Hematopoietic multipotent progenitor cell treated with erythropoietin and hydrocortisone succinate and interleukin-3 and kit ligand, for 8 days (in vitro differentiated cells): ENCODE measurements around the gene TCOF1.

Experiments
- DNase-seq: peaks from one replicate; pipeline ENCODE4 v3.0.0-alpha.2; 2015

Gene TCOF1, protein sequence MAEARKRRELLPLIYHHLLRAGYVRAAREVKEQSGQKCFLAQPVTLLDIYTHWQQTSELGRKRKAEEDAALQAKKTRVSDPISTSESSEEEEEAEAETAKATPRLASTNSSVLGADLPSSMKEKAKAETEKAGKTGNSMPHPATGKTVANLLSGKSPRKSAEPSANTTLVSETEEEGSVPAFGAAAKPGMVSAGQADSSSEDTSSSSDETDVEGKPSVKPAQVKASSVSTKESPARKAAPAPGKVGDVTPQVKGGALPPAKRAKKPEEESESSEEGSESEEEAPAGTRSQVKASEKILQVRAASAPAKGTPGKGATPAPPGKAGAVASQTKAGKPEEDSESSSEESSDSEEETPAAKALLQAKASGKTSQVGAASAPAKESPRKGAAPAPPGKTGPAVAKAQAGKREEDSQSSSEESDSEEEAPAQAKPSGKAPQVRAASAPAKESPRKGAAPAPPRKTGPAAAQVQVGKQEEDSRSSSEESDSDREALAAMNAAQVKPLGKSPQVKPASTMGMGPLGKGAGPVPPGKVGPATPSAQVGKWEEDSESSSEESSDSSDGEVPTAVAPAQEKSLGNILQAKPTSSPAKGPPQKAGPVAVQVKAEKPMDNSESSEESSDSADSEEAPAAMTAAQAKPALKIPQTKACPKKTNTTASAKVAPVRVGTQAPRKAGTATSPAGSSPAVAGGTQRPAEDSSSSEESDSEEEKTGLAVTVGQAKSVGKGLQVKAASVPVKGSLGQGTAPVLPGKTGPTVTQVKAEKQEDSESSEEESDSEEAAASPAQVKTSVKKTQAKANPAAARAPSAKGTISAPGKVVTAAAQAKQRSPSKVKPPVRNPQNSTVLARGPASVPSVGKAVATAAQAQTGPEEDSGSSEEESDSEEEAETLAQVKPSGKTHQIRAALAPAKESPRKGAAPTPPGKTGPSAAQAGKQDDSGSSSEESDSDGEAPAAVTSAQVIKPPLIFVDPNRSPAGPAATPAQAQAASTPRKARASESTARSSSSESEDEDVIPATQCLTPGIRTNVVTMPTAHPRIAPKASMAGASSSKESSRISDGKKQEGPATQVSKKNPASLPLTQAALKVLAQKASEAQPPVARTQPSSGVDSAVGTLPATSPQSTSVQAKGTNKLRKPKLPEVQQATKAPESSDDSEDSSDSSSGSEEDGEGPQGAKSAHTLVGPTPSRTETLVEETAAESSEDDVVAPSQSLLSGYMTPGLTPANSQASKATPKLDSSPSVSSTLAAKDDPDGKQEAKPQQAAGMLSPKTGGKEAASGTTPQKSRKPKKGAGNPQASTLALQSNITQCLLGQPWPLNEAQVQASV (N-terminal part only)

GRCh38 chr5:150357326-150358260 is at the start of gene TCOF1:
Gene TCOF1, plus strand, starts transcription at chr5:150357697. Its CDS starts 50 bp downstream, at chr5:150357747.
- peak; percentile 96 for DNase-seq

DNA sequence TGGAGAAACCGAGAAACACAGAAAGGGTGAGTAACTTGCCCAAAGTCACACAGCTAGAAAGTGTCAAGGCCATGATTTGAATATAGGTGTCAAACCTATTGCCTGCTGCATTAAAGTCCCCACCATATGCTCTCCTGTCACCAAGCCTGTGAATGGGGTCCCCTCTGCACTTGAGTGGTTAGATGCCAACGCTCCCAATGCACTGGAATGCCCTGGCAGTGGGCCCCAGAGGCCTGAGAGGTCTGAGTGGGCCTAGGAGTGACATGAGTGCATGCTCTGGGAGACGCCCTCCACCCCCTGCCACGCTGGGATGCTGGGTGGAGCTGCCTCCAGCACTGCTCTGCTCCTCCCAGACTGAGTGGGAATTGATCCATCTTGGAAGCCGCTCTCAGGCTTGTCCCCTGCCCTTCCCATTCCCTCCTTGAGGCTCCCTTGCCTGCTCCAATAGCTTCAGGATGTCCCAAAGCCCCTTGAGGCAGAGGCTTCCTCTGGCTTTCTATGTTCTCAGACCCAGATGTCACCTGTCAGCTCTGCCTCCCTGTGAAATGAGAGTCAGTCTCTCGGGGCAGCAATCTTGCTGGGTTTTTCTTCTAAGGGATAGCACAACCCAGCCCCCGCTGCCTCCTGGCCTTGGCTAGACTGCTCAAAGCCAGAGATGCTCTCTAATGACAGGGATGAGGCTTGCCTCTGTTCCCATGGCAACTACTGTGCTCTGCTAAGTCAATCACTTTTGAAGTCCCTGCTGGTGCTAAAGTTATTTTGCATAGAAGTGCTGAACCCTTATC is 48.2 kb upstream of the TCOF1 start:
- no peak for DNase-seq

- no peak for DNase-seq
Measured at GRCh38 chr5:150309886-150310239, 47.6 kb upstream of the TCOF1 start.

GRCh38 chr5:150310246-150310645 is 47.3 kb upstream of the TCOF1 start:
- no peak for DNase-seq

DNA sequence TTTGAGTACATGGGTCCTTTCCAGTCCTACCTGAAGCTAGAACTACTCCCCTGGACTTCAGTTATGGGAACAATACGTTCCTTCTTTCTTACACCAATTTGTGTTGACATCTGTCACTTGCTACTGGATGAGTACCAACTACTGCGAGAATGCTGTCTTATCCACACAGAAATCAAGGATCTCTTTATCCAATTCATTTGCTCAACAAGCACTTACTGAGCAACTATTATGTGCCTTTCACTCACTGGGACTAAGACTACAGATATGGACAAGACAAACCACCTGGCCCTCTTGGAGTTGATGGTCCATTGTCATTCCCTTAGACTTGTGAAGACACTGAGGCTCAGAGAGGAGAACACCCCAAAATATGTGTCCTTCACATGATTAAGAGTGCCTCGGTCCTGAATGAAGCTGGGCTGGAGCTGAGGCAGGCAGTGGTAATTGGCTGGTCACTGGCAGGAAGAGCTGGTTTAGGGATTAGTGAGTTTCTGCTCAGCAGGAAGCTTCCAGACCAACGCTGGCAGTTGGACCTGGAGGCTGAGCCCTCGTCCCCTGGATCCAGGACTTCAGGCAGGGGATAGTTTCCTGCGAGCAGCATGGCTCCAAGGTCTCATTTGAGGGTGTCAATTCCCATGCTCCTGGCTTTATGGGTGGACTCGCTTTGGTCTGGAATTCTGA is 46.3 kb upstream of the TCOF1 start:
- no peak for DNase-seq

- no peak for DNase-seq
Measured at GRCh38 chr5:150312518-150312917, 45.0 kb upstream of the TCOF1 start.

- no peak for DNase-seq
Measured at GRCh38 chr5:150313501-150313900, 44.0 kb upstream of the TCOF1 start.

GRCh38 chr5:150313921-150314716 is 43.4 kb upstream of the TCOF1 start:
- no peak for DNase-seq

DNA sequence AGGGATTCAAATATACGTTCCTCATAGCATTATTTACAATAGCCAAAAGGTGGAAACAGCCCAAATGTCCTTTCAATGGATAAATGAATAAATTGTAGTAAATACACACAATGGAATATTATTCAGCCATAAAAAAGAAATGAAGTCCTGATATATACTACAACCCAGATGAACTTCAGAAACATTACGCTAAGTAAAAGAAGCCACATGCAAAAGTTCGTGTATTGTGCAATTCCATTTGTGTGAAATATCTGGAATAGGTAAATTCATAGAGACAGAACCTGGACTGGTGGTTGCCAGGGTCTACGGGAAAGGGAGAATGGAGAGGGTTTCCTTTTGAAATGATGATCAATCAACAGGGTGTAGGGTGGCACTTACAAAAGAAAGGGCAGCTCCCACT is 42.3 kb upstream of the TCOF1 start:
- no peak for DNase-seq

DNA sequence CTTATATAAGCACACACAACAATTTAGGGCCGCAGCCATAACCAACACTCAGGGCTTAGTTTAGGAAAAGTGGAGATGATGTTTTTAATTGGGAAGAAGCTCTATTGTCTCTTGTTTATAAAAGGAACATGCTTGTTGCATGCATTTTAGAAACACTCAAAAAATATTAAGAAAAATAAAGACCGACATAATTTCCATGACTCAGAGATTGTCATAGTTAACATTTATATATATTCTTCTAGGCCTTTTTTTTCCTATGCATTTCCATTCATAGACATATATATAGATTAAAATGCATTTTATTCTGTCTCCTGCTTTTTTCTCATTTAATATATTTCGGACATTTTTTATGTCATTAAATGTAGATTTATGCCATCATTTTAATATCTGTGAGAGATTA is 41.2 kb upstream of the TCOF1 start:
- DNase-seq = no peak

DNA sequence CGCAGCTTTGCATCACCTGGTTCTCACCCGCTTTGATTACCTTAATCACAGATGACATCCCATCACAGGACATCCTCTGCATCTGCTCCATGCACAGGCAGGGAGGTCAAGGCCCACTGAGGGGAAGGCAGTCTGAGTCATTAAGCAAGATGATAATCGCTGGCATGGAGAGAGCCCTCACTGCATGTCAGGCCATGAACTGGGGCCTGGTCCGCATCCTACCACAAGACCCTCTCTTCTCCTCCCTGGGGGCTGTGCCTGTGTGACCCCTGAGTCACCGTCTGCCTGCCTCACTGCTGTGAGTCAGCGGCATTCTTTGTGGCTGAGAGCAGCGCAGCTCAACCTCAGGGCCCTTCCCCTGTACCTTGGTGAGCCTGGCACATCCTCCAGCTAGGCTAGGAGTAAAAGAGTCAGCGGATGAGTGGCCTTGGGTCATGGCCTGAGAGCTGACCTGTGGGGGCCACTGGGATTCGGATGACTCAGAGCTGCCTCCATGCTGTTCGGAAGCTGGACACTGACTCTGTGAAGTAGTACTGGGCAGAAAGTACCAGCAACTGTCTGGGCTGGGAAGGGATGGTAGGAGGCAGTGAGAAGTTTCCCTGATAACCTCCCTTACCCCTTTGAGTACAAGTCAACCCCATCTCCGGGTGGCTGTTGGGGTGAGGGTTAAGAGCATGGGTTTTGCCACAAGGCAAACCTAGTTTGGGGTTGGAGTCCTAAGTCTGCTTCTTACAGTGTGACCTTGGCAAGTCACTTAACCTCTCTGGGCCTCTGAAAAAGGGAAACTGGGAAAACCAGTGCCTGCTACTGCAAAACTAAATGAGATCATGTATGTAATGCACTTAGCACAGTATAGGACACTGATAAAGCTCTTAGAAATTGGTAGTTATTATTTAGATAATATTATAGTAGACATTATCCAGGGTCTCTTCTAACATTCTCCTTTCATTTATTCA is 40.2 kb upstream of the TCOF1 start:
- DNase-seq = no peak

GRCh38 chr5:150318613-150319483 is 38.6 kb upstream of the TCOF1 start:
- DNase-seq = no peak

GRCh38 chr5:150319484-150319790 is 38.1 kb upstream of the TCOF1 start:
- DNase-seq = no peak

- DNase-seq = no peak
Measured at GRCh38 chr5:150320044-150320613, 37.4 kb upstream of the TCOF1 start.

DNA sequence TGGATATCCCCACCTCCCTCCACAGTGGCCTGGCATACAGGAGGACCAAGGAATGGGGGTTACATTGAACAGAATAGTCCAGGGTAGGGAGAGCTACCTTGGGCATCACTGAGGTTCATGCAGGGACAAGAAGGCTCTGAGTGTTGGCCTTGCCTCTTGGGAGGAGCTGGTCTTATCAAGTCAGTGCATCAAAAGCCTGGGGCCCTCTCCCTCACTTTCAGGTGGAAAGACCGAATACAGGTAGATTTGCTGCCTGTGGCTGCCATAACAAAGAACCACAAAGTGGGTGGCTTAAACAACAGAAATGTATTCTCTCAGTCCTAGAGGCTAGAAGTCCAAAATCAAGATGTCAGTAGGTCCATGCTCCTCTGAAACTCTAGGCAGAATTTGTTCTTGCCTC is 36.3 kb upstream of the TCOF1 start:
- no peak for DNase-seq

- DNase-seq = no peak
Measured at GRCh38 chr5:150321784-150322183, 35.7 kb upstream of the TCOF1 start.

DNA sequence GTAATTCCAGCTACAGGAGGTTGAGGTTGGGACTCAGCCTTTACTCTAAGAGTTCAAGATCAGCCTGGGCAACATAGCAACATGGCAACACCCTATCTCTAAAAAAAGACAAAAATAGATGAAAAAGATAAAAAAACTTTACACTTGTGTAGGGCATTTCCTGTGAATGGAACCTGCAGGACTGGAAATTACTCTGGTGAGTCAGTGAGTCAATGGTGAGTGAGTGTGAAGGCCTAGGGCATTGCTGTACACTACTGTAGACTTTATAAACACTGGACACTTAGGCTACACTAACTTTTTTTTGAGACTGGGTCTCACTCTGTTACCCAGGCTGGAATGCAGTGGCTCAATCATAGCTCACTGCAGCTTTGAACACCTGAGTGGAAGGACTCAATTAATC is 35.3 kb upstream of the TCOF1 start:
- DNase-seq = no peak
